Ishikawa (cell line): ENCODE data around the gene PRTG.

Experiments
- CEBPB ChIP-seq: IDR thresholded peaks from 2 replicates; pipeline ENCODE4 v1.6.1; 2012
- CREB1 ChIP-seq: IDR thresholded peaks from 2 replicates; pipeline ENCODE4 v1.6.1; 2012; ENCODE audit warnings: low read depth
- EP300 ChIP-seq: IDR thresholded peaks from 2 replicates; pipeline ENCODE4 v1.6.1; 2012; ENCODE audit warnings: borderline replicate concordance
- FOXM1 ChIP-seq: IDR thresholded peaks from 2 replicates; pipeline ENCODE4 v1.6.1; 2012; ENCODE audit warnings: low read depth, borderline replicate concordance
- NFIC ChIP-seq: IDR thresholded peaks from 2 replicates; pipeline ENCODE4 v1.6.1; 2012
- RAD21 ChIP-seq: IDR thresholded peaks from 2 replicates; pipeline ENCODE4 v1.6.1; 2012; ENCODE audit warnings: low read depth
- REST ChIP-seq: IDR thresholded peaks from 2 replicates; pipeline ENCODE4 v1.6.1; 2012; ENCODE audit warnings: low read depth, mild to moderate bottlenecking
- TAF1 ChIP-seq: IDR thresholded peaks from 2 replicates; pipeline ENCODE4 v1.6.1; 2012; ENCODE audit warnings: low read depth, mild to moderate bottlenecking
- TCF12 ChIP-seq: IDR thresholded peaks from 2 replicates; pipeline ENCODE4 v1.6.1; 2012; ENCODE audit warnings: low read depth
- TEAD4 ChIP-seq: IDR thresholded peaks from 2 replicates; pipeline ENCODE4 v1.6.1; 2012
- ZBTB7A ChIP-seq: IDR thresholded peaks from 2 replicates; pipeline ENCODE4 v1.6.1; 2012; ENCODE audit warnings: low read depth
- TF ChIP-seq, protein P1 (sequence below): IDR thresholded peaks from 2 replicates; pipeline ENCODE4 v1.6.1; 2012
- TF ChIP-seq, protein P2 (sequence below): IDR thresholded peaks from 2 replicates; pipeline ENCODE4 v1.6.1; 2012

DNA sequence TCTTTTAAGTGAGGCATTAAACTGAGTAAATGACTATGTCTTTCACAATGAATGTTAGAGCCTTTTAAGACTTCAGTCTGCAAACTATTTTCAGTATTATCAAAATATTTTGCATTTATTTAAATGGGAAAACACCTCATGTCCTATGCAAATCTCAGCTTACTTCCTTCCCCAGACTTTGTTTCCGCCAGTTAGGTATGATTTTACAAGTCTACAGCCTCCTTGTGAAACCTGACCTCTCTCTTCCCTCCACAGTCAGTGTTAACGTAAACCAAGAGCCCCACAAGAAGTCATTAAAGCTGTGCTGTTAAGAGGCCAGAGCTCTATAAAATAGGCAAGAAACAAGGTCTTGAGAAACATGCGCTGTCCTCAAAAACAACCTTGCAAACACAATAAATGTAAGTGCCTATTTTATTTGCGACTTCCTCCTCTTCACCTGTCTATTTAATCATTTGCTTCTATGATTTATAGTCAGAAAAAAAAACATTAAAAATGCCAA lies 48.3 kb downstream of the PRTG start:
- no peak for TF ChIP-seq RAD21
- TF ChIP-seq REST: no peak
- TF ChIP-seq EP300: no peak
- no peak for TF ChIP-seq CREB1
- no peak for TF ChIP-seq TEAD4
- no peak for TF ChIP-seq TCF12
- TF ChIP-seq, protein P1, sequence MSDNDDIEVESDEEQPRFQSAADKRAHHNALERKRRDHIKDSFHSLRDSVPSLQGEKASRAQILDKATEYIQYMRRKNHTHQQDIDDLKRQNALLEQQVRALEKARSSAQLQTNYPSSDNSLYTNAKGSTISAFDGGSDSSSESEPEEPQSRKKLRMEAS: no peak
- TF ChIP-seq TAF1: no peak
- no peak for TF ChIP-seq NFIC
- TF ChIP-seq, protein P2, sequence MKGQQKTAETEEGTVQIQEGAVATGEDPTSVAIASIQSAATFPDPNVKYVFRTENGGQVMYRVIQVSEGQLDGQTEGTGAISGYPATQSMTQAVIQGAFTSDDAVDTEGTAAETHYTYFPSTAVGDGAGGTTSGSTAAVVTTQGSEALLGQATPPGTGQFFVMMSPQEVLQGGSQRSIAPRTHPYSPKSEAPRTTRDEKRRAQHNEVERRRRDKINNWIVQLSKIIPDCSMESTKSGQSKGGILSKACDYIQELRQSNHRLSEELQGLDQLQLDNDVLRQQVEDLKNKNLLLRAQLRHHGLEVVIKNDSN: no peak
- TF ChIP-seq CEBPB: no peak
- no peak for TF ChIP-seq ZBTB7A
- no peak for TF ChIP-seq FOXM1
